ENCODE data around the gene BATF3.

The BATF3 gene

GRCh38 chr1:212685429-212685828 lies 14.2 kb downstream of the BATF3 start:
- Histone ChIP-seq H3K9me3 (ENCODE audit: control insufficient read depth, low read length) (no peaks in the 10 kb centered on the region), H3K4me3 (ENCODE audit: low read depth, low read length) (no peak overlapping the region), H2AFZ (no peak overlapping the region), H3K79me2 (no peaks in the 10 kb centered on the region), H3K4me2 (ENCODE audit: low read length) (no peak overlapping the region), H3K27ac (no peak overlapping the region), H3K27me3 (ENCODE audit: control insufficient read depth, insufficient read depth, low read length) (no peaks in the 10 kb centered on the region), H3K4me1 (no peaks in the 10 kb centered on the region), H3K36me3 (ENCODE audit: control insufficient read depth, insufficient read depth, low read length) (no peaks in the 10 kb centered on the region), H3K9ac (no peak overlapping the region)
- TF ChIP-seq, protein P1, sequence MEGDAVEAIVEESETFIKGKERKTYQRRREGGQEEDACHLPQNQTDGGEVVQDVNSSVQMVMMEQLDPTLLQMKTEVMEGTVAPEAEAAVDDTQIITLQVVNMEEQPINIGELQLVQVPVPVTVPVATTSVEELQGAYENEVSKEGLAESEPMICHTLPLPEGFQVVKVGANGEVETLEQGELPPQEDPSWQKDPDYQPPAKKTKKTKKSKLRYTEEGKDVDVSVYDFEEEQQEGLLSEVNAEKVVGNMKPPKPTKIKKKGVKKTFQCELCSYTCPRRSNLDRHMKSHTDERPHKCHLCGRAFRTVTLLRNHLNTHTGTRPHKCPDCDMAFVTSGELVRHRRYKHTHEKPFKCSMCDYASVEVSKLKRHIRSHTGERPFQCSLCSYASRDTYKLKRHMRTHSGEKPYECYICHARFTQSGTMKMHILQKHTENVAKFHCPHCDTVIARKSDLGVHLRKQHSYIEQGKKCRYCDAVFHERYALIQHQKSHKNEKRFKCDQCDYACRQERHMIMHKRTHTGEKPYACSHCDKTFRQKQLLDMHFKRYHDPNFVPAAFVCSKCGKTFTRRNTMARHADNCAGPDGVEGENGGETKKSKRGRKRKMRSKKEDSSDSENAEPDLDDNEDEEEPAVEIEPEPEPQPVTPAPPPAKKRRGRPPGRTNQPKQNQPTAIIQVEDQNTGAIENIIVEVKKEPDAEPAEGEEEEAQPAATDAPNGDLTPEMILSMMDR (IDR thresholded peaks at IDR 0.05): no peak

DNA sequence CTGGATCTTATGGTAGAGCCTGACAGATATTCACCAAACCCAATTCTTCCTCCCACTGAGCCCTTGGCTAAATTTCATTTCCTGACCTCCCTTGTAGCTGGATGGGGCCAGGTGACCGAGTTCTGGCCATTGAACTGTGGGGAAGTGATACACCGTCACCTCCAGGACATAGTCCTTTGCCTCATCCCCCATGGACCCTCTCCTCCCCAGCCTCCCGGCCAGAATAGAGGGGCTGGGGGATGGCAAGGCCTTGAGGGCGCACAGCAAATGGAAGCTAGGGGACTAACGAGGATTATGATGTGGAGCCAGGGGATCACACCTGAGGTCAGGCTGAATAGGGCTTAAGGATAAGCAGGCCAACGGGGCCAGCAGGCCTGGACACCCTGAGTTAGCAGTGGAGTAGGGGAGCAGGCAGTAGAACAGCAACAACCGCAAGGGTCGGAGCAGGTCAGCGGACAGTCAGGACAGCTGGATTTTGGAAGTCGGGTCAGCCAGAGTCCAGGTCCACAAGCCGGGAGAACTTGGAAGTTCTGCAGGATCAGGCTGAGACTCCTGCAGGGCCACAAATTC lies 15.0 kb downstream of the BATF3 start:
- Histone ChIP-seq H3K36me3 (ENCODE audit: control insufficient read depth, insufficient read depth, low read length) (no peaks in the 10 kb centered on the region), H3K79me2 (no peaks in the 10 kb centered on the region), H3K9ac (no peak overlapping the region), H3K4me2 (ENCODE audit: low read length) (no peak overlapping the region), H3K4me1 (no peaks in the 10 kb centered on the region), H3K9me3 (ENCODE audit: control insufficient read depth, low read length) (no peaks in the 10 kb centered on the region), H3K27ac (no peak overlapping the region), H3K4me3 (ENCODE audit: low read depth, low read length) (no peak overlapping the region), H3K27me3 (ENCODE audit: control insufficient read depth, insufficient read depth, low read length) (no peaks in the 10 kb centered on the region), H2AFZ (no peak overlapping the region)
- TF ChIP-seq, protein P1 (IDR thresholded peaks at IDR 0.05): no peak

DNA sequence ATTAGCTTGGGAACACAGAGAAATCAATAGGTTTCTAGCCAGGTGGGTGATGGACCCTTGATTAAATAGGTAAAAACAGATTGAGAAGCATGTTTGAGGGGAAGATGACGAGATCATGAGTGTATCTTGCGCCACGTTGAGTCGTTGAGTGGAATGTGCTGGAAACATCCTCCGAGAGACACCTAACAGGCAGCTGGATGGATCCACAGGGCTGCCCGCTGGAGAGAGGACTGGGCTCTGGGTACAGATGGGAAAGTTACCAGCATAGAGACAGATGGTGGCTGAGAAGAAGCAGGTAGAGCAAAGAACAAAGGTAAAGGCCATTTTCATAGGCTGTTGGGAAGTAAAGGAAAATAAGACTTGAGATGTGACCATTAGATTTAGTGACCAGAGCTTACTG lies 15.6 kb downstream of the BATF3 start:
- no peak overlapping the region for H3K4me3 ChIP-seq (ENCODE audit: low read depth, low read length)
- TF ChIP-seq, protein P1 (IDR thresholded peaks at IDR 0.05): no peak
- H2AFZ ChIP-seq: no peak overlapping the region
- H3K27me3 ChIP-seq (ENCODE audit: control insufficient read depth, insufficient read depth, low read length): no peaks in the 10 kb centered on the region
- no peaks in the 10 kb centered on the region for H3K36me3 ChIP-seq (ENCODE audit: control insufficient read depth, insufficient read depth, low read length)
- H3K79me2 ChIP-seq: no peaks in the 10 kb centered on the region
- H3K4me2 ChIP-seq (ENCODE audit: low read length): no peak overlapping the region
- no peak overlapping the region for H3K27ac ChIP-seq
- H3K9ac ChIP-seq: no peak overlapping the region
- H3K9me3 ChIP-seq (ENCODE audit: control insufficient read depth, low read length): no peaks in the 10 kb centered on the region
- no peaks in the 10 kb centered on the region for H3K4me1 ChIP-seq

GRCh38 chr1:212683357-212683722 lies 16.3 kb downstream of the BATF3 start:
- H3K27me3 ChIP-seq (ENCODE audit: control insufficient read depth, insufficient read depth, low read length): no peaks in the 10 kb centered on the region
- TF ChIP-seq, protein P1 (IDR thresholded peaks at IDR 0.05): no peak
- no peak overlapping the region for H3K4me2 ChIP-seq (ENCODE audit: low read length)
- no peak overlapping the region for H3K27ac ChIP-seq
- no peaks in the 10 kb centered on the region for H3K36me3 ChIP-seq (ENCODE audit: control insufficient read depth, insufficient read depth, low read length)
- no peak overlapping the region for H3K4me3 ChIP-seq (ENCODE audit: low read depth, low read length)
- H2AFZ ChIP-seq: no peak overlapping the region
- no peak overlapping the region for H3K9ac ChIP-seq
- no peaks in the 10 kb centered on the region for H3K79me2 ChIP-seq
- no peaks in the 10 kb centered on the region for H3K4me1 ChIP-seq
- H3K9me3 ChIP-seq (ENCODE audit: control insufficient read depth, low read length): no peaks in the 10 kb centered on the region

DNA sequence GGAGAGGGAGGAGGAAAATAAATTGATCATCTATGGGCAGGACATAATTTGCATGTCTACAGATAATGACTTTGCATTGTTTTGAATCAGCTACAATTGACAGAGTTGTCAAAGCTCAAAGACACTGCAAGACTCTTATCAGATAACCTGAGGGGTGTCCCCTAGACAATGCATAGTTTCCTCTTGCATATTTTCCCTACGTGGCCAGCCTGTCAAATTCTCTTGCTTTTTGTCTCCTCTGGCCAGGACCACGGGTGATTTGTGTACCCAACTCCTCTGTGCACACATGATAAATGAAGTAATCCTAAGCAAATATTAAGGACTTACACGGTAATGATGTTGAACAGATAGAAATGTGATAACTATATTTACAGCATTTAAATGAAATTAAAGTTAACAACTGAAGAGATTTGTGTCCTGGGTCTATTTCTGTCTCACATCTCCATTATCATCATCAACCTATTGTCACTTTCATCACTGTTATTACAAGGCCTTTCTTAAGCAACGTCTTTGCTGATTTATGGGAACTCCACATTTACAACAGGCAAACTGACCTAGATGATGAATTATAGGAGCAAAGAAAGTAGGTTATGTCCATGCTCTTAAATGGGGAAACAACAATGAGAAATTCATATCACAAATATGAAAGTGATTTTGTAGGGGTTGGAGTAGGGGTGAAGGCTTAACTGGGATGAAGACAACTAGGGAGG lies 18.8 kb downstream of the BATF3 start:
- no peak overlapping the region for H3K4me3 ChIP-seq (ENCODE audit: low read depth, low read length)
- TF ChIP-seq, protein P1 (IDR thresholded peaks at IDR 0.05): no peak

More for the DNA sequence above, 18.8 kb downstream of the BATF3 start:
- no peaks in the 10 kb centered on the region for H3K27me3 ChIP-seq (ENCODE audit: control insufficient read depth, insufficient read depth, low read length)
- H3K4me2 ChIP-seq (ENCODE audit: low read length): no peak overlapping the region
- no peak overlapping the region for H3K9ac ChIP-seq
- H3K36me3 ChIP-seq (ENCODE audit: control insufficient read depth, insufficient read depth, low read length): no peaks in the 10 kb centered on the region
- no peak overlapping the region for H2AFZ ChIP-seq
- H3K9me3 ChIP-seq (ENCODE audit: control insufficient read depth, low read length): no peaks in the 10 kb centered on the region
- H3K27ac ChIP-seq: no peak overlapping the region
- no peaks in the 10 kb centered on the region for H3K79me2 ChIP-seq
- H3K4me1 ChIP-seq: no peaks in the 10 kb centered on the region

Data from parathyroid adenoma (tissue), 2 donors.